Naive thymus-derived CD4-positive, alpha-beta T cell (primary cell): Measurements from ENCODE around the gene RUNX3. TPM values are rescaled to one million over a fixed set of nuclear protein-coding genes. Genes with fewer than 3 reads are reported as not detected.

Experiments used
- ATAC-seq: fragments of 150-1000 bp; cut with Tn5 transposase; 2 replicates; pipeline ENCODE4 v1.10.0; 2021; ENCODE audit warnings: mild to moderate bottlenecking, moderate library complexity
- CTCF ChIA-PET: fragments of 350-600 bp; sonication (Branson Sonifier 250); formaldehyde crosslinking; loops from one replicate; lab custom pipeline; 2021; ENCODE audit warnings: antibody characterized with exemption; lab: Charles Lee
- POLR2A ChIA-PET: fragments of 350-600 bp; sonication (Branson Sonifier 250); formaldehyde crosslinking; loops from one replicate; lab custom pipeline; 2021; ENCODE audit warnings: antibody characterized with exemption, inconsistent platforms; lab: Charles Lee
- DNase-seq, 9 donors: peaks; one replicate each; pipeline versions ENCODE4 v3.0.0 to v3.0.0-alpha.2; 2020 to 2022; ENCODE audit warnings: mixed read lengths in 1 of 9
- H3K27ac ChIP-seq: one replicate; pipeline ENCODE4 v1.7.0; 2013; ENCODE audit warnings: mild to moderate bottlenecking, low read depth, low read length, moderate library complexity
- H3K27me3 ChIP-seq, 2 donors: one replicate each; pipeline ENCODE4 v1.7.0; 2013; ENCODE audit warnings: low read length in 2 of 2, mild to moderate bottlenecking in 2 of 2, moderate library complexity in 2 of 2; ENCODE audit not compliant: control insufficient read depth in 2 of 2, insufficient read depth in 2 of 2
- H3K36me3 ChIP-seq, 3 experiments: 1 replicate in 2 of 3; 2 replicates in 1 of 3; pipeline ENCODE4 v1.7.0; 2013; ENCODE audit warnings: low read length in 3 of 3, mild to moderate bottlenecking in 3 of 3, moderate library complexity in 1 of 3; ENCODE audit not compliant: insufficient read depth in 3 of 3, control insufficient read depth in 2 of 3
- H3K4me1 ChIP-seq, 2 donors: one replicate each; pipeline ENCODE4 v1.7.0; 2013; ENCODE audit warnings: low read length in 2 of 2, mild to moderate bottlenecking in 2 of 2, moderate library complexity in 1 of 2; ENCODE audit not compliant: control insufficient read depth in 2 of 2, insufficient read depth in 2 of 2
- H3K4me3 ChIP-seq: 2 replicates; pipeline ENCODE4 v1.7.0; 2013; ENCODE audit warnings: mild to moderate bottlenecking, low read length
- H3K9me3 ChIP-seq, 3 experiments: 1 replicate in 2 of 3; 2 replicates in 1 of 3; pipeline ENCODE4 v1.7.0; 2013; ENCODE audit warnings: low read length in 3 of 3; ENCODE audit not compliant: control insufficient read depth in 2 of 3
- H3K27ac Mint-ChIP-seq, 9 donors: one replicate each; pipeline ENCODE4 v1.8.0; 2020 to 2022; ENCODE audit warnings: mixed read lengths in 9 of 9, mild to moderate bottlenecking in 8 of 9, moderate library complexity in 5 of 9, inconsistent platforms in 2 of 9
- H3K27me3 Mint-ChIP-seq, 5 donors: one replicate each; pipeline ENCODE4 v1.8.0; 2021 to 2022; ENCODE audit warnings: mixed read lengths in 5 of 5, mild to moderate bottlenecking in 1 of 5
- H3K36me3 Mint-ChIP-seq, 5 donors: one replicate each; pipeline ENCODE4 v1.8.0; 2020 to 2022; ENCODE audit warnings: mixed read lengths in 5 of 5, mild to moderate bottlenecking in 3 of 5, inconsistent platforms in 1 of 5
- H3K4me1 Mint-ChIP-seq, 7 donors: one replicate each; pipeline ENCODE4 v1.8.0; 2020 to 2022; ENCODE audit warnings: mixed read lengths in 7 of 7, mild to moderate bottlenecking in 3 of 7, inconsistent platforms in 1 of 7
- H3K4me3 Mint-ChIP-seq, 10 donors: one replicate each; pipeline ENCODE4 v1.8.0; 2020 to 2022; ENCODE audit warnings: mild to moderate bottlenecking in 10 of 10, mixed read lengths in 10 of 10, moderate library complexity in 6 of 10, inconsistent platforms in 2 of 10
- H3K9me3 Mint-ChIP-seq, 11 donors: one replicate each; pipeline ENCODE4 v1.8.0; 2020 to 2022; ENCODE audit warnings: mixed read lengths in 11 of 11, mild to moderate bottlenecking in 4 of 11, inconsistent platforms in 1 of 11, moderate library complexity in 1 of 11
- intact Hi-C, 2 donors: fragments of 100-400 bp; cut with micrococcal nuclease; formaldehyde crosslinking; loops; one replicate each; pipeline ENCODE4 v1.15.1; 2023
- polyA plus RNA-seq, 2 donors: library from polyadenylated mRNA; unstranded; fragments of 300-500 nt; fragmentation: Illumina TruSeq; gene quantifications; one replicate each; pipeline ENCODE4 v1.2.3, GENCODE V29; 2021
- total RNA-seq, 6 experiments: library from RNA in 5 of 6; stranded (reverse) in 5 of 6; gene quantifications; 1 replicate in 5 of 6; 2 replicates in 1 of 6; pipeline ENCODE4 v1.2.3 and lab custom pipeline; 2021 to 2026

Gene RUNX3
- total and polyA plus RNA-seq, 7 experiments from 2014 or later = 14.2 to 135 (median 74.8) TPM

GRCh38 chr1:24954022-24954421 is 23.9 kb upstream of the RUNX3 start:
- Histone ChIP-seq H3K36me3 (no peaks in the 10 kb centered on the region), H3K27me3 (no peaks in the 10 kb centered on the region), H3K27ac (no peak overlapping the region), H3K9me3 (no peaks in the 10 kb centered on the region), H3K4me3 (no peak overlapping the region), H3K4me1 (peaks cover 56 to 57% of the 10 kb centered on the region in 2 donors)
- ChIA-PET POLR2A (interaction anchor here (0.6 to 1.2 kb wide), 3 partner anchors 10 to 76 kb away, joined by 3 read pairs; no protein-coding TSS in a partner anchor), CTCF (interaction anchor here (0.9 to 1.2 kb wide), 2 partner anchors 14 to 148 kb away, joined by 3 read pairs; no protein-coding TSS in a partner anchor)
- no peaks in the 10 kb centered on the region for H3K9me3 Mint-ChIP-seq
- peaks cover 0 to 32% (median 5%) of the 10 kb centered on the region in 5 donors for H3K36me3 Mint-ChIP-seq
- peak overlapping the region; percentile 19 to 92 (median 74) for H3K27ac Mint-ChIP-seq
- DNase-seq (no peak), ATAC-seq (no peak)
- intact Hi-C loops = no loop called here
- peaks cover 39 to 88% (median 74%) of the 10 kb centered on the region in 7 donors for H3K4me1 Mint-ChIP-seq
- peak overlapping the region in 9 of 10 donors; percentile 23 to 87 (median 65) for H3K4me3 Mint-ChIP-seq
- H3K27me3 Mint-ChIP-seq = no peaks in the 10 kb centered on the region

DNA sequence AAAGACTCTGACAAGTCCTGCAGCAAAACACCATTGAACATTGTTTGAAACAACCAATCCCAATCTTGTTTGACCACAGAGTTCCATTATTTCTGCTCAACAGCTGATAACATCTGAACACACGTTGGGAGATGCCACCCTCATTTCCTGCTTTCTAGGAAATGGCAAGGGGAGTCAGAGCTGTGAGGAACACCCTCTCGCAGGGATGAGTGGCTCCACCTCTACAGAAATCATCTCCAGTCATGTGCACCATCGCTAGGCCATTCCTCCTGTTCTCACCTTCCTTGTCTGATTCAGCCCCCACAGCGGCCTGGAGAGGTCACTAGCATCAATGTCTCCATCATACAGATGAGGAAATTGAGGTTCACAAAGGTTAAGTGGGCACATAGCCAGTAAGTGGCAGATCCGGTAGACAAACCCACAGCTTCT is 22.4 kb upstream of the RUNX3 start:
- Mint-ChIP-seq H3K36me3 (peaks cover 0 to 34% (median 5%) of the 10 kb centered on the region in 5 donors), H3K9me3 (no peaks in the 10 kb centered on the region), H3K4me1 (peaks cover 41 to 90% (median 62%) of the 10 kb centered on the region in 7 donors)

GRCh38 chr1:24951810-24952412 is 21.8 kb upstream of the RUNX3 start:
- ChIA-PET POLR2A (interaction anchor here (0.6 to 1.5 kb wide), 9 partner anchors 16 to 597 kb away, joined by 3 to 6 read pairs (median 3); partner anchors contain the start of gene RUNX3), CTCF (interaction anchor here (0.7 to 2.8 kb wide), 7 partner anchors 20 to 253 kb away, joined by 3 to 17 read pairs (median 4); partner anchors contain the start of gene RUNX3)
- Mint-ChIP-seq H3K27me3 (no peaks in the 10 kb centered on the region), H3K4me1 (peaks cover 40 to 90% (median 57%) of the 10 kb centered on the region in 7 donors), H3K36me3 (peaks cover 0 to 30% (median 5%) of the 10 kb centered on the region in 5 donors), H3K4me3 (peak overlapping the region in 5 of 10 donors; percentile 6 to 76 (median 43)), H3K27ac (peak overlapping the region in 5 of 9 donors; percentile 37 to 75 (median 52)), H3K9me3 (no peaks in the 10 kb centered on the region)
- ATAC-seq (no peak), DNase-seq (no peak)
- intact Hi-C loops = loop anchor here in 1 of 2 donors (2.0 kb wide), 1 partner anchor 19 kb away; no protein-coding TSS in a partner anchor
- no peak overlapping the region for H3K27ac ChIP-seq
- no peaks in the 10 kb centered on the region for H3K27me3 ChIP-seq
- no peak overlapping the region for H3K4me3 ChIP-seq
- no peaks in the 10 kb centered on the region for H3K9me3 ChIP-seq
- no peaks in the 10 kb centered on the region for H3K36me3 ChIP-seq
- peaks cover 43 to 44% of the 10 kb centered on the region in 2 donors for H3K4me1 ChIP-seq

More for the DNA sequence above, 22.4 kb upstream of the RUNX3 start:
- H3K4me1 ChIP-seq = peaks cover 46 to 47% of the 10 kb centered on the region in 2 donors
- no peaks in the 10 kb centered on the region for H3K9me3 ChIP-seq
- ATAC-seq = peak; percentile 41
- H3K4me3 ChIP-seq = no peak overlapping the region
- no peaks in the 10 kb centered on the region for H3K27me3 Mint-ChIP-seq
- POLR2A ChIA-PET = interaction anchor here (0.6 to 1.5 kb wide), 8 partner anchors 17 to 597 kb away, joined by 3 to 9 read pairs (median 4); partner anchors contain the start of gene RUNX3
- no peak for DNase-seq
- peak overlapping the region; percentile 5 to 86 (median 51) for H3K27ac Mint-ChIP-seq
- intact Hi-C loops = loop anchor here in 1 of 2 donors (2.0 kb wide), 1 partner anchor 20 kb away; no protein-coding TSS in a partner anchor
- CTCF ChIA-PET = interaction anchor here (1.4 to 2.8 kb wide), 4 partner anchors 21 to 253 kb away, joined by 4 to 17 read pairs (median 10); partner anchors contain the start of gene RUNX3
- no peaks in the 10 kb centered on the region for H3K27me3 ChIP-seq
- no peaks in the 10 kb centered on the region for H3K36me3 ChIP-seq
- H3K27ac ChIP-seq = no peak overlapping the region
- peak overlapping the region; percentile 30 to 76 (median 58) for H3K4me3 Mint-ChIP-seq

DNA sequence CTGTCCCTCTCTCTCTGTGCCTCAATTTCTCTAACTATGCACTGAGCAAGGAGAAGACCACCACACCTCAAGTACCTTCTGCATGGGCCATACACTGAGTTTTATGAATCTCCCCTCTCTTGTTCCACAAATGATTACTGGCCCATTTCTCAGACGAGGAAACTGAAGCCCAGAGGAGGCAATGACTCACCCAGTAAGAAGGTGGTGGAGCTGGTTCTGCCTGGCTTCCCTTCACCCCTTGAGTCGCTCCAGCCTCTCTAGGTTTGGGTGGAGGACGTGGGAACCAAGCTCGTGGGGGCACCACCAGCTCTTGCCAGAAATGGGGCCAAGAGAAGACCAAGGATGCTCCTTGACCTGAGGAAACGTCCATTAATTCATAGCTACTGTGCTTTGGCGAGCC is 21.3 kb upstream of the RUNX3 start:
- peaks cover 0 to 27% (median 5%) of the 10 kb centered on the region in 5 donors for H3K36me3 Mint-ChIP-seq
- ATAC-seq (no peak), DNase-seq (no peak)
- peak overlapping the region in 1 of 10 donors; percentile 17 for H3K4me3 Mint-ChIP-seq
- Histone ChIP-seq H3K9me3 (no peaks in the 10 kb centered on the region), H3K36me3 (no peaks in the 10 kb centered on the region), H3K4me1 (peaks cover 38 to 44% of the 10 kb centered on the region in 2 donors), H3K27ac (no peak overlapping the region), H3K27me3 (no peaks in the 10 kb centered on the region), H3K4me3 (no peak overlapping the region)
- H3K9me3 Mint-ChIP-seq = no peaks in the 10 kb centered on the region
- ChIA-PET CTCF (interaction anchor here (0.7 to 2.8 kb wide), 7 partner anchors 19 to 254 kb away, joined by 3 to 17 read pairs (median 4); partner anchors contain the start of gene RUNX3), POLR2A (interaction anchor here (0.9 to 1.5 kb wide), 4 partner anchors 16 to 24 kb away, joined by 3 to 5 read pairs (median 3); partner anchors contain the start of gene RUNX3)
- peak overlapping the region in 4 of 9 donors; percentile 37 to 75 (median 64) for H3K27ac Mint-ChIP-seq
- peaks cover 36 to 90% (median 51%) of the 10 kb centered on the region in 7 donors for H3K4me1 Mint-ChIP-seq
- H3K27me3 Mint-ChIP-seq = no peaks in the 10 kb centered on the region
- intact Hi-C loops = no loop called here

- intact Hi-C loops = no loop called here
- ChIA-PET POLR2A (no interaction called here), CTCF (interaction anchor here (0.6 to 1.0 kb wide), 2 partner anchors 88 to 269 kb away, joined by 3 read pairs; no protein-coding TSS in a partner anchor)
- Histone ChIP-seq H3K27me3 (no peaks in the 10 kb centered on the region), H3K9me3 (no peaks in the 10 kb centered on the region), H3K4me3 (no peak overlapping the region), H3K36me3 (no peaks in the 10 kb centered on the region), H3K27ac (no peak overlapping the region), H3K4me1 (peaks cover 20 to 27% of the 10 kb centered on the region in 2 donors)
- Mint-ChIP-seq H3K4me1 (peaks cover 24 to 85% (median 33%) of the 10 kb centered on the region in 7 donors), H3K9me3 (no peaks in the 10 kb centered on the region), H3K36me3 (peaks cover 0 to 22% (median 0%) of the 10 kb centered on the region in 5 donors), H3K27ac (peak overlapping the region in 3 of 9 donors; percentile 33 to 61 (median 42)), H3K4me3 (no peak overlapping the region), H3K27me3 (no peaks in the 10 kb centered on the region)
- DNase-seq (no peak), ATAC-seq (no peak)
Observed at GRCh38 chr1:24949331-24949881, 19.3 kb upstream of the RUNX3 start.
